Colonic mucosa (tissue), 4 donors: ENCODE measurements around the gene KLF15. TPM values are rescaled to one million over a fixed set of nuclear protein-coding genes. Genes with fewer than 3 reads are reported as not detected.

ENCODE experiments used
- DNase-seq: peaks from one replicate; pipeline ENCODE4 v3.0.0-alpha.2; 2020
- H3K27ac ChIP-seq: fragments of 200-600 bp; one replicate; pipeline ENCODE4 v1.8.0; 2021
- H3K27me3 ChIP-seq: fragments of 200-600 bp; one replicate; pipeline ENCODE4 v1.8.0; 2021
- H3K36me3 ChIP-seq: fragments of 200-600 bp; one replicate; pipeline ENCODE4 v1.8.0; 2021
- H3K4me1 ChIP-seq: fragments of 200-600 bp; one replicate; pipeline ENCODE4 v1.8.0; 2021; ENCODE audit warnings: mild to moderate bottlenecking
- H3K4me3 ChIP-seq: fragments of 200-600 bp; one replicate; pipeline ENCODE4 v1.8.0; 2021
- H3K9ac ChIP-seq, 2 donors: one replicate each; pipeline ENCODE4 v1.7.0; 2013; ENCODE audit warnings: control low read depth in 2 of 2, low read depth in 2 of 2, low read length in 2 of 2
- H3K9me3 ChIP-seq: fragments of 200-600 bp; one replicate; pipeline ENCODE4 v1.8.0; 2021
- intact Hi-C: fragments of 100-400 bp; cut with DNase I; formaldehyde crosslinking; loops from one replicate; pipeline ENCODE4 v1.14.1; 2022
- total RNA-seq, 2 donors: library from RNA; stranded (reverse); fragmentation: NEBNext Ultra II Directional in 1 of 2; extraction: Animal tissue kit (Norgen Biotek cat#: 25700) in 1 of 2; gene quantifications; one replicate each; pipeline ENCODE4 v1.2.1, GENCODE V29; 2021
- TF ChIP-seq, protein P1 (sequence below): fragments of 200-600 bp; IDR thresholded peaks from one replicate; pipeline ENCODE4 v1.8.0; 2022; ENCODE audit warnings: antibody characterized with exemption, mild to moderate bottlenecking
- donor health status: healthy.
- donor health status: DM: no; HTN: no; CAD: no.
- donor health status: DM: no; HTN: no; CAD: no.

The KLF15 gene
- total RNA-seq, 2 donors from 2014 or later: 0.66 to 1.9 TPM

DNA sequence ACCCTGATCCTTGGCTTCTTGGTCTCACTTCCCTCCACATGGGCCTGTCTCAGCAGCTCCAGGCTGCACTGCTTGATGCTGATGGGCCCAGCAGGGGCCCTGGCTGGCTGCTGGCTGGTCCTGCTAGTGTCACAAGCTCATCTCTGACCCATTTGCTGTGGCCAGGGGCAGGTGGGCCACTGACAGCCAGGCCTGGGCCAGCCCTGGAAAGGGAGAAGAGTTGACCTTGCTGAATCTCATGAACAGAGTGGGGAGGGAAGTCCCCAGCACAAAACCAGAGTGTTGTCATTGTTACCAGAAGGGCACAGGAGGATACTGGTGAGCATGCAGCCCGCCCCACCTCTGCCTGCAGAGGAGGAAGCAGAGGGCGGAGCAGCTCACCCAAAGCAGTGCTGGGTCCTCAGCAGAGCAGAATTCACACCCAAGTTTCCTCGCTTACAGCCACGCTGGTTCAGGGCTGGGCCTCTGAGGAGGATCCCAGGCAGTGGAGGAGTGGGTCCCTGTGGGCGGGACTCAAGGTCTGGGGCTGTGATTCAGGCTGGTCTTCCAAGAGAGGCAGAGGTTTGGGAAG, 7.6 kb upstream of the KLF15 start:
- H3K4me3 ChIP-seq: no peak overlapping the region
- no peak overlapping the region for H3K9ac ChIP-seq
- H3K9me3 ChIP-seq: no peaks in the 10 kb centered on the region
- no peaks in the 10 kb centered on the region for H3K36me3 ChIP-seq
- H3K4me1 ChIP-seq: no peaks in the 10 kb centered on the region
- H3K27ac ChIP-seq: no peak overlapping the region
- TF ChIP-seq, protein P1, sequence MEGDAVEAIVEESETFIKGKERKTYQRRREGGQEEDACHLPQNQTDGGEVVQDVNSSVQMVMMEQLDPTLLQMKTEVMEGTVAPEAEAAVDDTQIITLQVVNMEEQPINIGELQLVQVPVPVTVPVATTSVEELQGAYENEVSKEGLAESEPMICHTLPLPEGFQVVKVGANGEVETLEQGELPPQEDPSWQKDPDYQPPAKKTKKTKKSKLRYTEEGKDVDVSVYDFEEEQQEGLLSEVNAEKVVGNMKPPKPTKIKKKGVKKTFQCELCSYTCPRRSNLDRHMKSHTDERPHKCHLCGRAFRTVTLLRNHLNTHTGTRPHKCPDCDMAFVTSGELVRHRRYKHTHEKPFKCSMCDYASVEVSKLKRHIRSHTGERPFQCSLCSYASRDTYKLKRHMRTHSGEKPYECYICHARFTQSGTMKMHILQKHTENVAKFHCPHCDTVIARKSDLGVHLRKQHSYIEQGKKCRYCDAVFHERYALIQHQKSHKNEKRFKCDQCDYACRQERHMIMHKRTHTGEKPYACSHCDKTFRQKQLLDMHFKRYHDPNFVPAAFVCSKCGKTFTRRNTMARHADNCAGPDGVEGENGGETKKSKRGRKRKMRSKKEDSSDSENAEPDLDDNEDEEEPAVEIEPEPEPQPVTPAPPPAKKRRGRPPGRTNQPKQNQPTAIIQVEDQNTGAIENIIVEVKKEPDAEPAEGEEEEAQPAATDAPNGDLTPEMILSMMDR: no peak
- H3K27me3 ChIP-seq: no peaks in the 10 kb centered on the region
- DNase-seq: no peak
- intact Hi-C loops: no loop called here

GRCh38 chr3:126364130-126364695, 7.0 kb upstream of the KLF15 start:
- no peaks in the 10 kb centered on the region for H3K27me3 ChIP-seq
- no peaks in the 10 kb centered on the region for H3K36me3 ChIP-seq
- no peaks in the 10 kb centered on the region for H3K9me3 ChIP-seq
- intact Hi-C loops: no loop called here
- TF ChIP-seq, protein P1: no peak
- H3K27ac ChIP-seq: no peak overlapping the region
- no peak for DNase-seq
- no peaks in the 10 kb centered on the region for H3K4me1 ChIP-seq
- H3K4me3 ChIP-seq: no peak overlapping the region
- no peak overlapping the region for H3K9ac ChIP-seq

- Histone ChIP-seq H3K27me3 (peaks cover 14% of the 10 kb centered on the region), H3K27ac (no peak overlapping the region), H3K9me3 (no peaks in the 10 kb centered on the region), H3K36me3 (no peaks in the 10 kb centered on the region), H3K4me1 (peaks cover 4% of the 10 kb centered on the region), H3K9ac (no peak overlapping the region), H3K4me3 (no peak overlapping the region)
- TF ChIP-seq, protein P1: no peak
- DNase-seq: no peak
- intact Hi-C loops: no loop called here
Measured at GRCh38 chr3:126361211-126361610, 4.0 kb upstream of the KLF15 start.

DNA sequence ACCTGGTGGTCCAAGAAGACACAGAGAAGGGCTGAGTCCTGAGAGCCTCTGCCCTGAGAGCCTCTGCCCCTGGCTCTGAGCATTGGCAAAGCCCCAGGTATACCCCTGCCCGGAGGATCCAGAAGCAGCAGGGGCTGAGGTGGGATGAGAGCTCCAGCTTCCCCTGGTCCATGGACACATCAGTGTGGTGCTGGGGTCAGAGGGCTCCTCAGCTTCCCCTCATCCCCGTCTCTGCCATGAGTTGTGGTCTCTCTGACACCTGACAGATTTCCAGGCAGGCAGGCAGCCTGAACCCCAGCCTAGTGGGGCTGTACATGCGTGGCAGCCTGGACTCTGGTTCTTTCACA, 3.5 kb upstream of the KLF15 start:
- H3K4me3 ChIP-seq: no peak overlapping the region
- TF ChIP-seq, protein P1: no peak
- peaks cover 8% of the 10 kb centered on the region for H3K4me1 ChIP-seq
- no peak for DNase-seq
- H3K27ac ChIP-seq: no peak overlapping the region
- intact Hi-C loops: no loop called here
- no peaks in the 10 kb centered on the region for H3K36me3 ChIP-seq
- H3K9me3 ChIP-seq: no peaks in the 10 kb centered on the region
- H3K9ac ChIP-seq: no peak overlapping the region
- H3K27me3 ChIP-seq: peaks cover 18% of the 10 kb centered on the region

- Histone ChIP-seq H3K9ac (no peak overlapping the region), H3K27me3 (peaks cover 18% of the 10 kb centered on the region), H3K4me3 (no peak overlapping the region), H3K9me3 (no peaks in the 10 kb centered on the region), H3K36me3 (no peaks in the 10 kb centered on the region), H3K27ac (no peak overlapping the region), H3K4me1 (peaks cover 8% of the 10 kb centered on the region)
- intact Hi-C loops: no loop called here
- TF ChIP-seq, protein P1: no peak
- DNase-seq: no peak
Measured at GRCh38 chr3:126360046-126360713, 3.0 kb upstream of the KLF15 start.
